Psoas muscle (tissue), 8 donors: Measurements from ENCODE around the gene MAP3K19. TPM values are rescaled to one million over a fixed set of nuclear protein-coding genes. Genes with fewer than 3 reads are reported as not detected.
A peak's percentile ranks its signal among the peaks of the same experiment; 100 is the strongest.

ENCODE experiments used
- ATAC-seq, 4 donors: fragments of 200-7000 bp; cut with Tn5 transposase; one replicate each; pipeline ENCODE4 v1.9.1; 2020; ENCODE audit warnings: moderate library complexity in 3 of 4, mild to moderate bottlenecking in 2 of 4
- DNase-seq, 2 donors: peaks; one replicate each; pipeline ENCODE4 v3.0.0-alpha.2; 2020
- H3K27ac ChIP-seq: fragments of 200-600 bp; one replicate; pipeline ENCODE4 v1.8.0; 2022
- H3K27me3 ChIP-seq, 3 donors: fragments of 200-600 bp in 1 of 3; one replicate each; pipeline versions ENCODE4 v1.6.1 to v1.8.0; 2013 to 2022; ENCODE audit warnings: low read length in 2 of 3, mild to moderate bottlenecking in 2 of 3, moderate library complexity in 1 of 3; ENCODE audit not compliant: insufficient read depth in 3 of 3
- H3K36me3 ChIP-seq, 2 donors: fragments of 200-600 bp in 1 of 2; one replicate each; pipeline versions ENCODE4 v1.6.1 to v1.8.0; 2013 to 2022; ENCODE audit warnings: low read depth in 1 of 2, mild to moderate bottlenecking in 1 of 2, moderate library complexity in 1 of 2; ENCODE audit not compliant: insufficient read depth in 1 of 2
- H3K4me1 ChIP-seq: fragments of 200-600 bp; one replicate; pipeline ENCODE4 v1.8.0; 2022
- H3K4me3 ChIP-seq: fragments of 200-600 bp; one replicate; pipeline ENCODE4 v1.8.0; 2022; ENCODE audit warnings: mild to moderate bottlenecking
- H3K9me3 ChIP-seq: fragments of 200-600 bp; one replicate; pipeline ENCODE4 v1.8.0; 2022
- WGBS, 3 donors: extraction: QIAGEN DNeasy Blood & Tissue Kit; methylation state at CpG; one replicate each; pipeline versions ENCODE4 v1.1.6 to v1.1.7; 2013; 5-methylcytosine and 5-hydroxymethylcytosine counted together
- intact Hi-C, 2 donors: fragments of 100-400 bp; cut with DNase I; formaldehyde crosslinking; loops; one replicate each; pipeline versions ENCODE4 v1.11.0 to v1.14.2; 2022
- polyA plus RNA-seq, 3 donors: library from polyadenylated mRNA; stranded (reverse); fragments of 200-250 nt; gene quantifications; one replicate each; pipeline ENCODE4 v1.2.3, GENCODE V29; 2013
- total RNA-seq, 4 donors: library from RNA; stranded (reverse); fragmentation: NEBNext Ultra II Directional in 2 of 4; extraction: Animal tissue kit (Norgen Biotek cat#: 25700) in 2 of 4; gene quantifications; one replicate each; pipeline versions ENCODE4 v1.2.1 to v1.2.4, GENCODE V29; 2021 to 2023
- TF ChIP-seq, protein P1 (sequence below): fragments of 200-600 bp; IDR thresholded peaks from one replicate; pipeline ENCODE4 v1.8.0; 2022; ENCODE audit warnings: antibody characterized with exemption
- donor health status: healthy with polysubstance abuse.
- donor health status: DM: no; HTN: no; CAD: no; lungs with moderate emphysema.
- donor health status: Bipolar disorder and iron deficiency.
- donor health status: healthy.
- donor health status: DM: yes; HTN: yes; CAD: no.
- donor health status: DM: no; HTN: no; CAD: no.
- donor health status: DM: no; HTN: no; CAD: no.
- donor health status: DM: yes; HTN: yes; CAD: no.

MAP3K19 gene
- total and polyA plus RNA-seq, 7 donors = not detected

DNA sequence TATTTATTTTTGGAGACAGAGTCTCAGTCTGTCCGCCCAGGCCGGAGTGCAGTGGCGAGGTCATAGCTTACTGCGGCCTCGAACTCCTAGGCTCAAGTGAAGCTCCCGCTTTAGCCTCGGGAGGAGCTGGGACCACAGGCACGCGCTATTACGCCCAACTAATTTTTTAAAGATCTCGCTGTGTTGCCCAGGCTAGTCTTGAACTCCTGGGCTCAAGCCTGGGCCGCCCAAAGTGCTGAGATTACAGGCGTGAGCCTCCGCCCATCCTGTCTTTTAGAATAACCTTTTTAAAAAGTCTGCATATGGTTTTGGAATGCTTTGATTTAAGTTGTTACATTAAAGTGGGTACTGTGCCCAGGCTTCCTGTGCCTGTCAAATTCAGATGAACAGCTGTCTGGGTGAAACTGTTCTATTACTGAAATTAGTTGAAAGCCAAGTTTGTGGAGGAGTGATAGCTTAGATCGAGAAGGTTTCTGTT is 5.8 kb upstream of the MAP3K19 start:
- Histone ChIP-seq H3K27me3 (no peaks in the 10 kb centered on the region), H3K9me3 (no peaks in the 10 kb centered on the region), H3K4me1 (peaks cover 40% of the 10 kb centered on the region), H3K36me3 (peaks cover 0 to 4% of the 10 kb centered on the region in 2 donors), H3K27ac (peak overlapping the region; percentile 95), H3K4me3 (peak overlapping the region; percentile 85)
- TF ChIP-seq, protein P1, sequence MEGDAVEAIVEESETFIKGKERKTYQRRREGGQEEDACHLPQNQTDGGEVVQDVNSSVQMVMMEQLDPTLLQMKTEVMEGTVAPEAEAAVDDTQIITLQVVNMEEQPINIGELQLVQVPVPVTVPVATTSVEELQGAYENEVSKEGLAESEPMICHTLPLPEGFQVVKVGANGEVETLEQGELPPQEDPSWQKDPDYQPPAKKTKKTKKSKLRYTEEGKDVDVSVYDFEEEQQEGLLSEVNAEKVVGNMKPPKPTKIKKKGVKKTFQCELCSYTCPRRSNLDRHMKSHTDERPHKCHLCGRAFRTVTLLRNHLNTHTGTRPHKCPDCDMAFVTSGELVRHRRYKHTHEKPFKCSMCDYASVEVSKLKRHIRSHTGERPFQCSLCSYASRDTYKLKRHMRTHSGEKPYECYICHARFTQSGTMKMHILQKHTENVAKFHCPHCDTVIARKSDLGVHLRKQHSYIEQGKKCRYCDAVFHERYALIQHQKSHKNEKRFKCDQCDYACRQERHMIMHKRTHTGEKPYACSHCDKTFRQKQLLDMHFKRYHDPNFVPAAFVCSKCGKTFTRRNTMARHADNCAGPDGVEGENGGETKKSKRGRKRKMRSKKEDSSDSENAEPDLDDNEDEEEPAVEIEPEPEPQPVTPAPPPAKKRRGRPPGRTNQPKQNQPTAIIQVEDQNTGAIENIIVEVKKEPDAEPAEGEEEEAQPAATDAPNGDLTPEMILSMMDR = no peak
- DNase-seq (no peak), ATAC-seq (peak in 3 of 4 donors; percentile 40 to 51 (median 43))
- intact Hi-C loops = loop anchor here in 1 of 2 donors (1.0 to 5.0 kb wide), 2 partner anchors 46 to 135 kb away; partner anchors contain the start of gene CCNT2
- 4 to 10% (median 5%) methylated on average over 15 of the region's 15 CpGs for WGBS, 3 donors

DNA sequence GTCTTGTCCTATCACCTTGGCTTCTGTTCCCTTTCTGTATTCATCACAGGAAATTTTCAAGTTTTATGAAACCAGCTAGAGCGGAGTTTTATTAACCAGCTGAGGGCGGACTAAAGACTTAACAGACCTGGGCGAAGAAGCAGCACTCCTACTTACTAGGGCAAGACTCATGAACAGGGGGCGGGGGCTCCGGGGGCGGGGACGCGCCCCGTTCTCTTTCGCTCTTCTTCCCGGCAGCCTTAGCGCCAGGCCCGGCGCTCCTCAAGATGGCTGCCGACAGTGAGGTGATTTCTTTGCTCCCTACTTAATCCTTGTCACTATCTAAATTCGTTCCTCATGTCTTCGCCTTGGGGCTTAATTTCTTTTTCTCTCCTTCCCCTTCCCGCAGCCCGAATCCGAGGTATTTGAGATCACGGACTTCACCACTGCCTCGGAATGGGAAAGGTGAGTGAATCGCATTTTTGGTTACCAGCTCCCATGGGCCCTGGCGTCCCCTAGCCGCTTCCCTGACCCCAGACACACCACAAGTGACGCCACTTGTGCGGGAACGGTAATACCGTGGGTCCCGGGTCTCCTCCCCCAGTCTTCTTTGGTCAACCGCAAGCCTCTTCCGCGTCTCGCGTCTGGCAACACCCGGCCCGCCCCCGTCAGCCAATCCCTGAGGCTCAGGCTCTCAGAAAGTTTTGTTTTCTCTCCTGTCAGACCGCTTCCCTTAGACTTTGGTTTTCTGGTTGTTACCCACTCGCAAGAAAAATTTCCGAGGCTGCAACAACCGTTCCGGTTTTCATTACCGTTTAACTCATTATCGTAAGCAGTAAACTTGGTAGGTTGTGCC is 5.0 kb upstream of the MAP3K19 start, which contains the start of gene RAB3GAP1:
Gene RAB3GAP1 (plus strand): TSS at position 251 of the 835 bp plus-strand sequence. CDS start 16 bp downstream, at position 267.
- Histone ChIP-seq H3K36me3 (peaks cover 0 to 4% of the 10 kb centered on the region in 2 donors), H3K27me3 (no peaks in the 10 kb centered on the region), H3K9me3 (no peaks in the 10 kb centered on the region), H3K27ac (peak within 1 kb of the TSS; percentile 95), H3K4me1 (peaks cover 32% of the 10 kb centered on the region), H3K4me3 (peak within 1 kb of the TSS; percentile 85)
- 0% methylated on average over 44 to 45 of the region's 45 CpGs for WGBS, 3 donors
- intact Hi-C loops = loop anchor here in 1 of 2 donors (1.0 to 5.0 kb wide), 2 partner anchors 45 to 134 kb away; partner anchors contain the start of gene CCNT2
- ATAC-seq (peak; percentile 88 to 95 (median 90)), DNase-seq (peak; percentile 69 to 81)
- TF ChIP-seq, protein P1 = no peak

DNA sequence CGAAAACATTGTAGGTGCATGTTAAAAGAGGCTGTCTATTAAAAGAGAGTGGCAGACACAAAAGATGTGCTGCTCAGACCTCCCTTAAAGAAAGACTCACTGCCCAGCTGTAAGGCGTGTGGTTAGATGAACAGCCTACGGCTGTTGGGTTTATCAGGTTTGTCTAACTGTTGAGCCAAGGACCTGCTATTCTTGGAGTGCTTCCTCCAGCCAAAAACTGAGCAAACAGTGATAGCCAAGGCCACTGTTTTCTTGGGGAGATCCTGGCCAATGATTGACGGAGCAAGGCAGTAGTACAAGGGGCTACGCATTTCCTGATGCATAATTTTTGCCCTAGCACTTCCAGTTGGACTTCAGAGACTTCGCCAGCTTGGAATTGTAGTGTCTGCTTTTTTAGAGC is 3.4 kb upstream of the MAP3K19 start:
- H3K9me3 ChIP-seq = no peaks in the 10 kb centered on the region
- peaks cover 26% of the 10 kb centered on the region for H3K4me1 ChIP-seq
- TF ChIP-seq, protein P1 = no peak
- ATAC-seq (no peak), DNase-seq (no peak)
- intact Hi-C loops = loop anchor here in 1 of 2 donors (5.0 kb wide), 1 partner anchor 43 kb away; no protein-coding TSS in a partner anchor
- H3K36me3 ChIP-seq = no peaks in the 10 kb centered on the region
- 66 to 83% (median 71%) methylated on average over 6 of the region's 6 CpGs for WGBS, 3 donors
- H3K27me3 ChIP-seq = no peaks in the 10 kb centered on the region
- no peak overlapping the region for H3K4me3 ChIP-seq
- peak overlapping the region; percentile 27 for H3K27ac ChIP-seq

DNA sequence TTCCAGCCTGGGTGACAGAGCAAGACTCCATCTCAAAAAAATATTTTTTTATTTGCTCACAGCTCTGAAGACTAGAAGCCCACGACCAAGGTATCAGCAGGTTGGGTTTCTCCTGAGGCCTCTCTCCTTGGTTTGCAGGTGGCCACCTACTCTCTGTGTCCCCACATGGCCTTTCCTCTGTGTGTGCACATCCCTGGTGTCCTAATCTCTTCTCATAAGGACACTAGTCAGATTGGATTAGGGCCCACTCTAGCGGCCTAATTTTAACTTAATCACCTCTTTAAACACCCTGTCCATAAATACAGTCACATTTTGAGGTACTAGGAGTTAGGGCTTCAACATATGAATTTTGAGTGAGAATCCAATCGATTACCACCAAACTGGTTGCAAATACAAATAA is 2.9 kb upstream of the MAP3K19 start:
- WGBS, 3 donors = 71 to 83% (median 72%) methylated on average over 3 of the region's 3 CpGs
- peak overlapping the region; percentile 27 for H3K27ac ChIP-seq
- no peaks in the 10 kb centered on the region for H3K27me3 ChIP-seq
- no peak overlapping the region for H3K4me3 ChIP-seq
- H3K36me3 ChIP-seq = no peaks in the 10 kb centered on the region
- intact Hi-C loops = loop anchor here in 1 of 2 donors (5.0 kb wide), 1 partner anchor 43 kb away; no protein-coding TSS in a partner anchor
- H3K4me1 ChIP-seq = peaks cover 26% of the 10 kb centered on the region
- DNase-seq = no peak
- no peak for ATAC-seq
- H3K9me3 ChIP-seq = no peaks in the 10 kb centered on the region
- TF ChIP-seq, protein P1 = no peak
